Stimulated activated CD8-positive, alpha-beta memory T cell treated with anti-CD3 and anti-CD28 coated beads, Interleukin-2, amount 100 ng/mL, for 1 hour (primary cell): Measurements from ENCODE around the gene CALD1.

Source experiments
- DNase-seq, 2 donors: peaks; one replicate each; pipeline ENCODE4 v3.0.0-alpha.2; 2020; ENCODE audit warnings: low read depth in 2 of 2

Gene CALD1

DNA sequence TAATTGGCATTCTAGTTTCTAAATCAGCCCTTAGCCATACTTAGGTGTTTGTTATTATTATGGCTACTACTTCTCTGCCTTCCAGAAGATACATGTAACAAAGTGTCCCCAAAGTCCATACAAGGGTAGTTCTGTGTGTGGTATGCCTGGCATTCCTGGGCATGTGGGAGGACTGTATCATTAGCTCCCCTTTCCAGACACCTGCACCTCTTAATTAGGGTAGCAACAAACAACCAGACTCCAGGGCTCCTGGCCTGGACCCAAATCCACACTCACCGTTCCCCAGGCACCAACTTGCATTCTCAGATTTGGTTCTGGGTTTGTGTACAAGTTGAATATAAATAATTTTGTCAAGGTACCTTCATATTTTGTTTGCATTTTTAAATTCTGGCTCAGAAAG is 15.5 kb upstream of the CALD1 start:
- DNase-seq: no peak

DNA sequence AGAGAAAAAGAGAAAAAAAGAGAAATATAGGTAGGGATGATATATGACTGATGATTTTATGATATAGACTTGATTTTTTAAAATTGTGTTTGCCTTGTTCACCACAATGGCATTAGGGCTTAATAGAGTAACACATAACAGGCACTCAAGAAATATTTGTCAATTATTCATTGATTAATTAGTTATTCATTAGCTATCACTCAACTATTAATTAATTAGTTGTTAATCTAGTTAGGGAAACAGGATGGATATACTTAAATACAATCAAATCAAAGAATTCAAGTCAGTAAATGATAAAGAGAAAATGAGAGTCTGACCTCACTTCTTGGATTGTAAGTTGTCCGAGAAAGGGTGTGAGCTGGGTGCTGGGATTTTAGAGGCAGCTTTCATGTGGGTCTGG is 15.1 kb upstream of the CALD1 start:
- DNase-seq: no peak

DNA sequence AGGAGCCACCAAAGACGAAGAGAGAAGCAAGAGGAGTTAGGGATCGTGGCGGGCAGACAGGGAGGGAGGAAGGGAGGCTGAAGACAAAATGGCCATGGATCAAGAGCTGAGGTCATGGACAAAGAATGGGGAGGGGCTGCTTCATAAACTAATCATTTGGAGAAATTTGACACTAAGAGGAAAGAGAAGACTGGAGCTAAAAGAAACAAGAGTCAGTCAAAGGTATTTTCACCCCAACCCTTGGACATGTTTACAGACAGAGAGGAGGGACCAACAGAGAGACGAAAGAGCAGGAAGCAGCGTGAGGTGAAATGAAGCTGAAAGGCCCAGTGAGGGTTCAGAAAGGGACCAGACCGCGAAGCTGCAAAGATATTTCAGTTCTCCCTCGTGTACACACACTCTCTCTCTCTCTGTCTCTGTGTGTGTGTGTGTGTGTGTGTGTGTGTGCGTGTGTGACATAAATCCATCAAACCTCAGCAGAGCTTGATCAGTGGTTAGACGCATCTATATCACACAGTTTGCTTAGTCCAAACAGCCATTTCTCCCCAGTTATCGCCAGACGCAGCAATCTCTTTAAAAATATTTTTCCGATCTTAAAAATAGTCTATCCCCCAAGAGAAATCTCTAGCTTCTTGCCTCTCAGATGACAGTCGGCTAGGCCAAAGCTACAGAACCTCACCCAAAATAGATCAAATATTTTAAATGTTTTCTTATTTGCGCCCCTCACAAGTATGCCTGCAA is 12.5 kb upstream of the CALD1 start:
- DNase-seq: no peak

DNA sequence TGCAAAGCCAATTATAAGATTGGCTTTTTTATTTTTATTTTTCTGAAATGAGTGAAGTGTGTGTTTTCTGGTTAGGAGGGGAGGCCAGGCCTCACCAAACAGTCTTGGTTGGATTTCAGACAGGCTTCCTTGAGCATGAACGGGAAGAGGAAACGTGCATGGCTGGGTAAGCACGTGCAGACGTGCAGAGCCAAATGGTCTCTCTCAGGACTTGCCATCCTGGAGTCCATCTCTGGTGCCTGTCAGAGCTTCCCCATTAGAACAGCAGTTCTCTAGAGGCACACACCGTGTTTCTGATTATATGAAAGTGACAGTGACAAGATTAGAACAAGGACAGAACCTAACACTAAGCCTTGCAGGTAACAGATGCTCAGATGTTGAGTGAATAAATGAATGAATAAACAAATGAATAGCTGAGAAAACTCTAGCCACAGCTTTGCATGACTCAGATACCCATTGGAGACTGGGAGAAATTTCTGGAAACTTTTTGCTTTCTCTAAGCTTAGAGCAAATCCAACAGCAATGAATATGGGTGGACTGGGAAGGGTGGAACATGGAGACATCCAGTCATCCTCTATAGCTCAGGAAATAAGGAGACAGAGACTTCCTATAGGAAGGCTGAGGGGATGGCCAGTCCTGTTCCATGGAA is 11.8 kb upstream of the CALD1 start:
- DNase-seq: no peak

DNA sequence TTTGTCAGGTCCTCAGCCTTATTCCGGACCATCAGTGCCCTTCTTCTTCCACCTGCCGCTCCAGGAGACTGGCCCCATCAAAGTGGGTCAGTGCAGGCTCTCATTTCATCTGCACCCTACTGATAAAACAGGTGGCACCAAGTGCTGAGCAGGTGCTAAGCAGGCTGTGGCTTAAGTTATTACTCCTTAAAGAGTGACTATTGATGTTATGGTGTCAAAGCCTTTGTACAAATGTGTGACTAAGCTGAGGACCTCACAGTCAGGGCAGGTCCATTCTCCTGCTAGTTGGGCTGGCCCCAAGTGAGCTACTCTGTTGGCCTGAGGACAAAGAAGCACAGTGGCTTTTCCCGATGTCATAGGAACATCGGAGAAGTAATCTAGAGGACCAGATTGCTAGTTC is 11.2 kb upstream of the CALD1 start:
- no peak for DNase-seq

DNA sequence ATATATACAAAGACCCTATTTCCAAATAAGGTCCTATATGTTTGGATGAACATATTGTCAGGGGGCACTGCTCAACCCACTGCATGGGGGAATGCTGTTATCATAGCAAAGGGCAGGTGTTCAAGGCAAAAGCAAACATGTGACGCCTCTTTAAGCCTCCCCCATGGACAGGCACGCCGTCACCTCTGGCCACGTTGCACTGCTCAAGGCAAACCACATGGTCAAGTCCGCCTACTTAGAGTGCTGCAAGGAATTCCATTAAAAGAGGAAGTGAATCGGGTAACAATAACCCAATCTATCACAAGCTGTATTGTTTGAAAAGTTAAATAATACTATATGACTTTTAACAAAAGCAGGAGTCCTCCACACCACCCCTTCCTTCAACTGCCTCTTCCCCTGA is 8.8 kb upstream of the CALD1 start:
- no peak for DNase-seq

DNA sequence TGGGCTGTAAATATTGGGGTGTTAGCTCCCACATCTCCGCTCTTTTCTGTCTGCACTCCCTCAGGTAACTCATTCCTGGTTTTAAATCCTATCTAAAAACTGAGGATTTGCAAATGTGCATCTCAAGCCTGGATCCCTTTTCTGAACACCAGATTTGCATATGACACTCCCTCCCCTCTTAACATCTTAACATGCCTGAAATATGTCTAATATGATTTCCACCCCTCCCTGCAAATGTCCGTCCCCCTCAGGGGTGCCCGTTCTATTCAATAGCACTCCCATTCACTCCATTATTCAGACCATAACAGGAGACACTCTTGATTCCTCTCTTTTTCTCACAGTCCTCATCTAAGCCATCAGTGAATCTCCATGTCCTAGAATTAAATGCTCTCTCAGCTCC is 8.3 kb upstream of the CALD1 start:
- no peak for DNase-seq

DNA sequence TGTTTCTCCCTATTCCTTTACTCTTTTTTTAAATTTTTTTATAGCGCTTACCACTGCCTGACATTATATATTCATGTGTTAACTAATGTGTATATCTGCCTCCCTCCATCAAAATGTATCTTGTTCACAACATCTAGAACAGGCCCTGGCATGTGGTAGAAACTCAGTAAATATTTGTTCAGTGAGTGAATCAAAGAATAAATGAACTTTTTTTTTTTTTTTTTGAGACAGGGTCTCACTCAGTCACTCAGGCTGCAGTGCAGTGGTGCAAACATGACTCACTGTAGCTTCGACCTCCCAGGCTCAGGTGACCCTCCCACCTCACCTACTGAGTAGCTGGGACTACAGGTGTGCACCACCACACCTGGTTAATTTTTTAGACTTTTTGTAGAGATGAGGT is 7.5 kb upstream of the CALD1 start:
- no peak for DNase-seq

DNA sequence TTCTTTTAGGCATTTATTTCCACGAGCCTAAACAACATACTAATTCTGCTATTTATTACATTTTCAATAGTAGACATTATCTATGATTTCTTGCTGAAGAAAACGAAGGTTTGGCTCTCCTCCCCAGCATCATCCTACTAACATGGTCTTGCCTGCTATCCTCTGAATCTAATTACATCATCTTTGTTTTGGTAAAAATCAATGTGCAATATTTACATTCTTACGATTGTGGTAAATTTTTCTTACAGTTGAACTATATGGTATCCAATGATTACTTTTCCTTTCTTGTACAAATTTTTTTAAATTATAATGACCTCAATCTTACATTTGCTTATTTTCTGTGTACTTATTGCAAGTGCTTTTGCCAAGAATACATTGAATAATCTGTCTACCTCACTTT is 7.0 kb upstream of the CALD1 start:
- DNase-seq: no peak

DNA sequence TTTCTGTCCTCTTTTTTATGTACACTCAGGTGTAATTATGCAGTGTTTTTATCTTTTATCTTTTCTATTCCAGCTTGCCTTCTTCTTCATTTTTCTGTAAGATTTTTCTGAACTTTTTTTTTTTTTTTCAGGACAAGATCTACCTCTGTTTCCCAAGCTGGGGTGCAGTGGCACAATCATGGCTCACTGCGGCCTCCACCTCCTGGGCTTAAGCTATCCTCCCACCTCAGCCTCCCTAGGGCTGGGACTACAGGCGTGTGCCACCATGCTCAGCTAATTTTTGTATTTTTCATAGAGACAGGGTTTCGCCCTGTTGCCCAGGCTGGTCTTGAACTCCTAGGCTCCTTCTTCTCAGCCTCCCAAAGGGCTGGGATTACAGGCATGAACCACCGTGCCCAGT is 6.3 kb upstream of the CALD1 start:
- DNase-seq: no peak

DNA sequence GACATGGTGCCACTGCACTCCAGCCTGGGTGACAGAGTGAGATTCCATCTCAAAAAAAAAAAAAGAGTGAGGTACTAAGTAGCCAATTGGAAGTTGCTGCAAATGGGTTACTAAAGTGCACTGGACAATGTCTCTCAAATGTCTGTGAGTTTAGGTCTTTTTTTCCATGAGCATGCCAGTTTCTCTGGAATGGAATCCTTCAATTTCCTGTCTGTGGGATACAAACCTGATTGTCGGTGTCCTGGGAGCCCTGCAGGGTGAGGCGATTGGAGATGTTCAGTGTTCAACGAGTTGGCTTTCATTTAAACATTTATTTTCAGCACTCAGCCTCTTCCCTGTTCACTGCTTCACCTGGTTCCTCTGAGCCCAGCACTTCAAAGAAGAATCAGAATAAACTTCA is 5.3 kb upstream of the CALD1 start:
- no peak for DNase-seq

DNA sequence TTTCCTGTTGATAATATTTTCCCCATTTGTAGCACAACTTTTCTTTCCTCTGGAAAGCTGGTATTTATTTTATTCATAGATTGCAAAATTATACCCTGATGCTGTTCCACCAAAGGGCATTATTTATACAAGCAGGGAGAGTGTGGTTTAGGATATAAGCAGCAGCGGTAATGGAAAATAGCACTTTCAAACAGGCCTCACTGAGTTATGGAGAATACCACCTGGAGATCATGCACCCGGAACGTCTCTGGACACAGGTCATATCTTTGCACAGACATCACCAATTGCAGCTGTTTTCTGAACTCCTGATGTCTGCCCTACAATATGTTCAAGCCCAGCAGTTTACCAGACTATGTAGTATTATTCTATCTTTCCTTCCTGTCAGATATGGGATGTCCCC is 2.0 kb upstream of the CALD1 start:
- DNase-seq: no peak

DNA sequence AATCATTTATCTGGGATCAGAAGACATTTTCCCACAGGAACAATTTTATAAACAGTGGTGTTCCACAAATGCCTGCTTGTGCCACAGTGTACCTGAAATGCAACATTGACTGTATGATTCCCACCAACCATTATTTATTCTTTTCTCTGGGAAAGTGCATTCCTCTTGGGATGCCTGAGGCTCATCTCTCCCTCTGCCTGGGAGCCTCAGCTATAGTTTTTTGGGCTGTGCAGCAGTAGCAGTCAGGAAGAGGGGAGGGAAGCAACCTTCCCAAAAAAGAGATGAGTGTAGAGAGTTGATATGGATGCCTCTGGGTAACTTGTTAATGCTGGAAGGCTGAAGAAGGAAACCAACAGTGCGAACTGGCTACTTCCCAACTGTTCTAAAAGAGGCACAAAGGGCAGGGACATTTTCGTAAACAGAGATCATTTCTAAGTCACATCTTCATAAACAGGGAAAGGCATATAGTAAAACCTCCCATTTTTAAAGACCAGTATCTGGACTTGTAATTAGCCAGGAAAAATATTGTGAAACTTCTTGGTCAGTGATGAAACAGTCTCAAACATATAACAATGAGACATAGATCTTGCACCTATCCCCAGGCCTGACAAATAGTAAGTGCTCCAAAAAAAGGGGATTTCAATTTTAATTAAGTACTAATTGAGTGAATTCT is 1.4 kb upstream of the CALD1 start:
- no peak for DNase-seq

DNA sequence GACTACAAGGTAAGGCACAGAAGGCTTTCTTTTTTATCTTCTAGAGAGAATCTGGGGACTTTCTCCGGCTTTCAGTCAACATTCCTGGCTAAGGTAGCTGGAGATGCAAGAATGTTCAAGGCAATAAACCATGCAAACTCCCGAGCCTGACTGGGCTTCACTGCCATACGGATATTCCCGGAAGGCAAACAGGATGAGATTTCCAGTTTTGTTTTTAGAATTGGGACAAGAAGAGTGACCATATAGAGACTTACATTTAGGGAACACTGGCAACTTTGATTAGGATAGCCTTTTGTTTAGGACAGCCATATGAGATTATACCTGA is 269 bp downstream of the CALD1 start:
- DNase-seq: no peak

DNA sequence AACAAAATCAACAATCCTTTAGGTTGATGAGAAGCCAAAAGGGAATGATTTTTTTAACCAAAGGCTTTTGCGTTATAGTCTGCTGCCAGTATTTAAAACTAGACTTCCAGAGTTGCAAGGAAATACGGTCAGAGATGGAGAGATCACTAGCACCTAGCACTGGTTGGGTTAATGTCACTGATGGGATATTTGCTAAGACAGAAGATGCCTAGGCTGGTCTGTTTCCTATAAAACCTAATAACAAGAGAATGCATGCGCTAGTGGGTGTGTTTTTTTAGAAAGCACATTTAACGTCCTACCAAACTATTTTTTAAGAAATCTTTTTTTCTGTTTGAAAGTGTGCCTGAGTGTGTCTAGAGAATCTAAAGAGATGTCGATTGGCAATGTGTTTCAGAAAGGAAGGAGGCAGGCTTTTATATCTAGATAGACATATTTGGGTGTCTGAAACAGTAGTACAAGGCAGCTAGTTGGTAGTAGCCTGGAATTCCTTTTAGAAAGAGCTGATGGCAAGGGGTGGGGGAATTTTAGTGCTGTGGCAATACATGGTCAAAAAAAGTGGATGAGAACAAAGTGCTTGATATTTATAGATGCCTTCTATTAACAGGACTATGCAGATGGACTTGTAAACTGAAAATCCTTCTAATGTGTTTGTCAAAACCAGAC is 863 bp downstream of the CALD1 start:
- DNase-seq: no peak

DNA sequence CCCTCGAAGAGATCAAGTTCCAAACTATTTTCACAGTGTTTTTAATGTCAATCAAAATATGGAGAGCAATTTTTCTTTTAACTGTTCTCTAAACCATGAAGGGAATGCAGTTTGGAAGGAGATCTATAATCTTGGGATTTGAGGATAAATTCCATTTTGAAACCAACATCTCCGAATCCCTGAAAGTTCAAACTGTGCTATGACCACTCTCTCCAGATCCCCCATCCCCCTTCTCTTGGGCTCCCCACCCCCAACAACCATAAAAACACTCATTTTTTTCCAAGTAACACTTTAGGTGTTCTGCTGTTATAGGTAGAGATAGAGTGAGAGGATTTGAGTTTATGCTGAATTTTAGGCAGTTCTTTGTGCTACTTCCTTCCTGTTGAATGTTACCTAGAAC is 1.7 kb downstream of the CALD1 start:
- DNase-seq: no peak

DNA sequence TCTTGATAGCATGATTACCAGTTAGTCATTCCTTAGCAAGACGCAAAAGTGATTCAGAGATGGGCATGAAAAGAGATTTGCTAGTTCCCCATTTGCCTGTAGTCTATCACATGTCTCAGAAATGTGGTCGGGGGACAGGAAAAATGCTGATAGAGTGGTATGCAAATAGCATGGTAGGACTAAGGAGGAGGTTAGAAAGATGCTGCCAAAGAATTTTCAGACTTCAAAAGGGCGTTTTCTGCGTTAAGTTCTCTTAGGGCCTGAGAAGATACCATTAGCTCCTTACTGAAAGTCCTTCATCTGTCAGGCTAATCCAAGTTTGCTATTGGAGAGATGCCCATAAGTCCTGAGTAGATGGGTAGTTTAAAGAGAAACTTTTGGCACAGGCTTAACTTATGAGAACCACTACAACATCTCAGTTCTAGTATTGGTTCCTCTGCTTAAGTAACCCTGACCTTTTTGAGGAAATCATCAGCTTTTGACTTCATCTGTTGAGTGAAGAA is 2.7 kb downstream of the CALD1 start:
- DNase-seq: no peak

DNA sequence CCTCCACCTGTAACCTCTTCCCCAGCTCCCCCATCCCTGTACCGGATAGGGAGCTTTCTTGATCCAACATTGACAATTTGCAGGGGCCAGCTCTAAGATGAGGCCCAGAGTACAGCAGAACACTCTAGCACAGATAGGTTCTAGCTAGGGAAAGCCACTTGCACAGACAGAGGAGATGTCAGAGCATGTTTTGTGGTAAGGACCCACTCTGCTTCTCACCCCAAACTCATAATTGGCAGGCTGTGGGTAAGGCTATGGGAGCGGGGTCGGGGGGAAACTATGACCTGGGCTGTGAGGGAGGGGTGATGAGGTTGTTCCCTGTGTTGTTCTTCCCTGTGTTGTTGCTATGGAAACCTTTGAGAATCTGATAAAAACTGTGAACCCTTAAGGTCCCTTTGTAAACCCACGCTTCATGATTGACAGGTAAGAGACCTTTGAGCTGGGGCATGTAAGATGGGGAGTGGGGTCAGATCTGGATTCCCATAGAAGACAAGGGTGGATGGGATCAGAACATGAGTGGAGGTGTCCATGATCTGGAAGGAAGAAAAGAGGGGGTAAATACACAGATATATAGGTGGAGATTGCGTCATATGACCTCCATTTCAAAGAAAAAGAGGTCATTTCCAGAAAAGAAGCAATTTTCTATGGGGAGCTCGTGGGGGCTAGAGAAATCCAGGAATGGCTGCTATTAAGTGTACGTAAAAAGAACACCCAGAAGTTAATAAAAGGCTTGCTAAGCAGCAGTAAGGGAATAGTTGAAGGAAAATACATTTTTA is 4.0 kb downstream of the CALD1 start:
- DNase-seq: no peak

DNA sequence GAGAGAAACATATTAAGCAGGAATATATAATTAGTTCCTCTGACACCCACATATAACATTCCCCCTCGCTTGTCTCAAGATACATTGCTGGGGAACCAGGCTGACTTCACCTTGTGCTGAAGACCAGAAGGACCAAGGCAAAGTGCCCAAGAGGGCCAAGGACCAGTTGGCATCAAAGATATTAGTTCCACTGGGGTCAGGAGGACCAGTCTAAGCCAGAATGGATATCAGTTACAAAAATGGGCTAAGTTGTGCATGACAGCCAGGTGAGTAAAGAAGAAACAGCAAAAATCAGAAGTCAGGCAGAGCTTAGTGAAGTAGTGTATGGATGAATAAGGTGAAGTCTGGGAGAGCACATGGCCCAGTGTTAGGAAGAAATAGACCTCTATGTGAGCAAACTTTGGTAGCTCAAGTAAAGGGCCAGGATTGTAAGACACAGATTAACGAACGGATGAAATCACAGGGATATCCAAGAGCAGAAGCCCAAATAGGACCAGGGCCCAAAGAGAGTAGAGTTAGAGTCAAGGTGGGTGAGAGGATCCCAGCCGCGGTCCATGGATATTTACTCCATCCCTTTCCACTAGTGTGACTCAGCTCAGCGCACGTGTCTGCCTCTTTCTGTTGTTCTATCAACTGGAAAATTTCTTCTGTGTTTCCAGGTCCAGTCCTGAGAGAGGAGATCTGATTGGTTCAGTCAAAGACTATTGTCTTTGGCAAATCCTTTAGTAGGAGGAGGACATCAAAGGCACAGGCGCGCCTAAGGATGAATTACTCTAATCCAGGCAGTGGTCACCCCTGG is 5.0 kb downstream of the CALD1 start:
- DNase-seq: no peak

DNA sequence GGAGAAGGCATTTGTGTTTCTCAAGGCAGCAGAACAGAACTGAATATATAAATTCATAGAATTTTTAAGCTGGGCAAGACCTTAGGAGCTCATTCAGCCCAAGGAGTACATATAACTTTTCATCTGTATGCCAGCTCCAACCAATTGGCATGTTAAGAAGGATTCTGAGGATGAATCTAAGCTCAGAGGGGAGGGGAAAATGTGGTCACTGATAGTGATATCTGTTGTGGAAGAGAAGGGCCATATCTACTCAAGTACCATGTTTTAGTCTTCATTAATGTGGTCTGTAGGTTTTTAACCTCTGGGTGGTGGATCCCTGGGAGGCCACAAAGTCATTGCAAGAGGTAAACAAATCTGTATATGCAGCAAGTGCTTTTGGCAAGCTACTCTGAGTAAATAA is 6.4 kb downstream of the CALD1 start:
- DNase-seq: no peak

DNA sequence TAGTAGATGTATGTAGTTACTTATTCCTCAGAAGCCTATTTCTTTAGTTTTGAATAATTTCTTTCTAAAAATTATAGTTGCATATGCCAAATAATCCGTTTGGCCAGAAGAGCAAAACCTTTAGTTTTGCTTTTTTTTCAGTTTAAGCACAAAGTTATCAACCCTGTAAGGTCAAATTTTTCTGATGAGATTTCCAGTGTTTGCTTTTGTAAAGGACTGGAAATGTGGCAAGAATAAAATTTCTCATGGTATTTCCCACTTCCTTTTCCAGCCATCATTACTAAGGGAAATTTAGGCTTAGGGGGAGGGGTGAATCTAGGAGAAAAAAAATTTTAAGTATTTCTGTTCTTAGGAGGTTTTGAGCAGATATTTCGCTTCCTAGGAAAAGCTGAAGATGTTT is 7.6 kb downstream of the CALD1 start:
- DNase-seq: no peak
